K562 (cell line): Measurements from ENCODE around the gene HAUS5. TPM values are rescaled to one million over a fixed set of nuclear protein-coding genes. Genes with fewer than 3 reads are reported as not detected.

ENCODE experiments used
- ARNT ChIP-seq, 2 experiments: fragments of 450-650 bp; IDR thresholded peaks; 2 replicates each; pipeline ENCODE4 v1.6.1; 2016; ENCODE audit warnings: mild to moderate bottlenecking in 1 of 2
- BCLAF1 ChIP-seq, 2 experiments: fragments of 450-650 bp in 1 of 2; IDR thresholded peaks; 2 replicates each; pipeline ENCODE4 v1.6.1; 2011 to 2017; ENCODE audit warnings: low read depth in 2 of 2, antibody characterized with exemption in 1 of 2, borderline replicate concordance in 1 of 2, low read length in 1 of 2, mild to moderate bottlenecking in 1 of 2, mixed read lengths in 1 of 2; ENCODE audit not compliant: control insufficient read depth in 1 of 2
- CHD1 ChIP-seq: fragments of 200-600 bp; sonication (generic); IDR thresholded peaks from one replicate; pipeline ENCODE4 v1.6.1; 2012; ENCODE audit warnings: mild to moderate bottlenecking, moderate library complexity, low read length, inconsistent platforms
- DDX20 ChIP-seq: fragments of 450-650 bp; IDR thresholded peaks from 2 replicates; pipeline ENCODE4 v1.6.1; 2016; ENCODE audit warnings: missing genetic modification characterization, low read depth, mild to moderate bottlenecking, missing compliant biosample characterization, moderate library complexity
- DEAF1 ChIP-seq: fragments of 450-650 bp; formaldehyde crosslinking; IDR thresholded peaks from 2 replicates; pipeline ENCODE4 v1.4.0; 2020; ENCODE audit warnings: mild to moderate bottlenecking, moderate library complexity
- FOXJ2 ChIP-seq: fragments of 200-800 bp; sonication (Bioruptor generic); IDR thresholded peaks from 2 replicates; pipeline ENCODE4 v1.6.1; 2016; ENCODE audit warnings: missing genetic modification characterization, missing compliant biosample characterization
- FOXO4 ChIP-seq: fragments of 450-650 bp; formaldehyde crosslinking; IDR thresholded peaks from 2 replicates; pipeline ENCODE4 v1.4.0; 2020; ENCODE audit warnings: mild to moderate bottlenecking, moderate library complexity
- GTF2F1 ChIP-seq: IDR thresholded peaks from 2 replicates; pipeline ENCODE4 v1.6.1; 2011; ENCODE audit warnings: low read depth, low read length, improper control_type of control experiment
- MLX ChIP-seq, 2 experiments: fragments of 450-650 bp in 1 of 2; sonication (generic) in 1 of 2; formaldehyde crosslinking; conservative IDR thresholded peaks; 2 replicates each; pipeline versions ENCODE4 v1.4.0 to v1.8.1; 2020 to 2022; ENCODE audit warnings: mild to moderate bottlenecking in 1 of 2, missing genetic modification reagents in 1 of 2
- PTBP1 ChIP-seq: fragments of 200-400 bp; formaldehyde crosslinking; IDR thresholded peaks from 2 replicates; pipeline ENCODE4 v1.6.1; 2017; ENCODE audit warnings: low read depth, low read length
- RBM39 ChIP-seq: fragments of 200-400 bp; formaldehyde crosslinking; optimal IDR thresholded peaks from 2 replicates; pipeline ENCODE3; 2018; ENCODE audit warnings: low read depth, low read length
- SNAPC5 ChIP-seq: fragments of 250-450 bp; sonication (Bioruptor Pico); IDR thresholded peaks from 2 replicates; pipeline ENCODE4 v1.8.0; 2021; ENCODE audit warnings: moderate library complexity, mild to moderate bottlenecking, inconsistent platforms
- SOX6 ChIP-seq: fragments of 450-650 bp; IDR thresholded peaks from 2 replicates; pipeline ENCODE4 v1.6.1; 2014; ENCODE audit warnings: mild to moderate bottlenecking
- STAT5A ChIP-seq: IDR thresholded peaks from 2 replicates; pipeline ENCODE4 v1.6.1; 2012; ENCODE audit warnings: low read length, inconsistent platforms, borderline replicate concordance
- STAT5B ChIP-seq: fragments of 250-450 bp; sonication (Bioruptor Pico); IDR thresholded peaks from 2 replicates; pipeline ENCODE4 v1.8.0; 2021; ENCODE audit warnings: mild to moderate bottlenecking, inconsistent platforms
- polyA plus RNA-seq, 8 experiments: library from polyadenylated mRNA; depleted of rRNA in 4 of 8; stranded (reverse) in 5 of 8; unstranded in 3 of 8; fragments of >200 nt; fragmentation: Nextera tagmentation in 2 of 8; fragmentation: Illumina TruSeq in 1 of 8; extraction: Ambion mirVana in 2 of 8; extraction: Trizol in 1 of 8; gene quantifications; 2 replicates each; pipeline versions ENCODE4 v1.2.1 to v1.2.3, GENCODE V29; 2011 to 2014; ENCODE audit warnings: inconsistent platforms in 1 of 8, missing spikeins in 1 of 8
- total RNA-seq, 7 experiments: library from RNA; depleted of rRNA in 6 of 7; stranded (reverse); fragments of >200 nt in 6 of 7; fragmentation: Illumina TruSeq in 2 of 7; extraction: Trizol in 2 of 7; gene quantifications; 2 replicates each; pipeline versions ENCODE4 v1.2.1 to v1.2.3, GENCODE V29; 2011 to 2021; ENCODE audit warnings: low replicate concordance in 1 of 7
- TF ChIP-seq, protein P1 (sequence below): IDR thresholded peaks from 2 replicates; pipeline ENCODE4 v1.6.1; 2011; ENCODE audit not compliant: insufficient read length; ENCODE audit errors: extremely low read depth
- TF ChIP-seq, protein P2 (sequence below): sonication (generic); formaldehyde crosslinking; IDR thresholded peaks from 2 replicates; pipeline ENCODE4 v1.8.1; 2022; ENCODE audit warnings: missing genetic modification reagents

The HAUS5 gene
- total and polyA plus RNA-seq, 9 of the 15 experiments (the other 6 are each of a cell fraction or from before 2014, with no cell fraction given), result 3.5 to 41.3 (median 14.2) TPM

DNA sequence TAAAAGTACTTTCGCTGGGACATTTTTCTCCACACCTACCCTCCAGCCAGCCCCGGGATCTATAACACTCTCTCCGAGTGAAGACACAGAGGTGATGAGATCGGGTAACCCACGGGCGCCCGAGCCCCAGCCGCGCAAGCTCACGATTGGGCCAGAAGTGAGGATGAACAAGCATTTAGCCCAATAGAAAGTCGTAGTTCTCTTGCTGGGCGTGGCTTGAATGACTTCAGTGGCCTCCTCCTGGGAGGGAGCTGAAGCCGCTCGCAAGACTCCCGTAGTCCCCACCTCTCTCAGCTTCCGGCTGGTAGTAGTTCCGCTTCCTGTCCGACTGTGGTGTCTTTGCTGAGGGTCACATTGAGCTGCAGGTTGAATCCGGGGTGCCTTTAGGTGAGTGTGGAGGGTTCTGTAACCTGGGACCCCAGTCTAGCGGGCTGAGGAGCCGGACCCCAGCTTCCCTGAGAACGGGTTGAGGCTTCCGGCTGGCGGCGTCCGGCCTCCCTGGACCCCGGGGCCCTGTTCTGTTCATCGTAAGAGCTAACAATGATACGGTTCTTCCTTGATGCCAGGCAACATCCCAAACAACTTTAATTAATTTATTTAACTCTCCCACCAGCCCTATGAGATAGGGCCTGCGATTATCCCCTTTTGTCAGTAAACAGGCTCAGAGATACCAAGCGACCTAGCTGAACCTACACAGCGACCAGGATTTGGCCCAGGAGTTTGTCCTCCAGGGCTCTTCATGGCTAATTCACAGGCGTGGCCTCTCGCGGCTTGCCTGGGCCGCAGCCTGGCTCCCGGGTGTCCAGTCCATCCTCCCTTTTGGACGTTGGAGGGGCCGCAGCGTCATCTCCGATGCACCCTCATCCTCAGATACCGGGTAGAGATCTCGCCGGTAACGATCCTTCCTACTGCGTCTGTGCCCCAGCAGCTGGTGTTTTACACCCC is 35.8 kb downstream of the HAUS5 start, which contains the start of gene COX6B1 (continued):
- TF ChIP-seq, protein P1, sequence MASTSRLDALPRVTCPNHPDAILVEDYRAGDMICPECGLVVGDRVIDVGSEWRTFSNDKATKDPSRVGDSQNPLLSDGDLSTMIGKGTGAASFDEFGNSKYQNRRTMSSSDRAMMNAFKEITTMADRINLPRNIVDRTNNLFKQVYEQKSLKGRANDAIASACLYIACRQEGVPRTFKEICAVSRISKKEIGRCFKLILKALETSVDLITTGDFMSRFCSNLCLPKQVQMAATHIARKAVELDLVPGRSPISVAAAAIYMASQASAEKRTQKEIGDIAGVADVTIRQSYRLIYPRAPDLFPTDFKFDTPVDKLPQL, result peak; percentile 54
- TF ChIP-seq CHD1 (no peak), DEAF1 (no peak), ARNT (IDR thresholded peaks at IDR 0.05) (no peak; a peak in 1 of 4 replicates), DDX20 (tag) (no peak), SOX6 (no peak; the same call in 1 of the 2 replicates), STAT5B (CRISPR knock-in tag) (no peak), FOXO4 (CRISPR knock-in tag) (no peak), RBM39 (no peak), PTBP1 (no peak), FOXJ2 (tag) (no peak), MLX (CRISPR knock-in tag; conservative IDR thresholded peaks at IDR 0.05) (no peak), SNAPC5 (CRISPR knock-in tag) (no peak), GTF2F1 (no peak; the same call in 1 of the 2 replicates), BCLAF1 (IDR thresholded peaks at IDR 0.05; ENCODE audit: borderline replicate concordance in 1 of 2, control insufficient read depth in 1 of 2, low read depth in 2 of 2, low read length in 1 of 2) (no peak), STAT5A (no peak)
- TF ChIP-seq, protein P2, sequence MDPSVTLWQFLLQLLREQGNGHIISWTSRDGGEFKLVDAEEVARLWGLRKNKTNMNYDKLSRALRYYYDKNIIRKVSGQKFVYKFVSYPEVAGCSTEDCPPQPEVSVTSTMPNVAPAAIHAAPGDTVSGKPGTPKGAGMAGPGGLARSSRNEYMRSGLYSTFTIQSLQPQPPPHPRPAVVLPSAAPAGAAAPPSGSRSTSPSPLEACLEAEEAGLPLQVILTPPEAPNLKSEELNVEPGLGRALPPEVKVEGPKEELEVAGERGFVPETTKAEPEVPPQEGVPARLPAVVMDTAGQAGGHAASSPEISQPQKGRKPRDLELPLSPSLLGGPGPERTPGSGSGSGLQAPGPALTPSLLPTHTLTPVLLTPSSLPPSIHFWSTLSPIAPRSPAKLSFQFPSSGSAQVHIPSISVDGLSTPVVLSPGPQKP, result no peak
